Lower lobe of right lung (tissue), 2 donors: Measurements from ENCODE around the gene FAP. TPM values are rescaled to one million over a fixed set of nuclear protein-coding genes. Genes with fewer than 3 reads are reported as not detected.

Experiments
- ATAC-seq, 2 donors: fragments of 200-7000 bp; cut with Tn5 transposase; one replicate each; pipeline ENCODE4 v1.9.1; 2020 to 2022; ENCODE audit warnings: mild to moderate bottlenecking in 2 of 2, moderate library complexity in 2 of 2
- DNase-seq: peaks from one replicate; pipeline ENCODE4 v3.0.0-alpha.2; 2020
- H3K27ac ChIP-seq: fragments of 200-600 bp; one replicate; pipeline ENCODE4 v1.8.0; 2022
- H3K27me3 ChIP-seq: fragments of 200-600 bp; one replicate; pipeline ENCODE4 v1.8.0; 2022; ENCODE audit warnings: low read depth
- H3K36me3 ChIP-seq: fragments of 200-600 bp; one replicate; pipeline ENCODE4 v1.8.0; 2022; ENCODE audit warnings: mild to moderate bottlenecking
- H3K4me1 ChIP-seq: fragments of 200-600 bp; one replicate; pipeline ENCODE4 v1.8.0; 2022
- H3K4me3 ChIP-seq: fragments of 200-600 bp; one replicate; pipeline ENCODE4 v1.8.0; 2022; ENCODE audit warnings: mild to moderate bottlenecking
- H3K9me3 ChIP-seq: fragments of 200-600 bp; one replicate; pipeline ENCODE4 v1.8.0; 2022
- CTCF ChIP-seq: fragments of 200-600 bp; IDR thresholded peaks from one replicate; pipeline ENCODE4 v1.8.0; 2022; ENCODE audit warnings: antibody characterized with exemption, mild to moderate bottlenecking
- intact Hi-C: fragments of 100-400 bp; cut with DNase I; formaldehyde crosslinking; loops from one replicate; pipeline ENCODE4 v1.11.0; 2022
- total RNA-seq: library from RNA; stranded (reverse); fragmentation: NEBNext Ultra II Directional; extraction: Animal tissue kit (Norgen Biotek cat#: 25700); gene quantifications from one replicate; pipeline ENCODE4 v1.2.1, GENCODE V29; 2021
- donor health status: DM: no; HTN: yes; CAD: no; lungs with severe emphysema.

FAP gene
- total RNA-seq, 1 donor from 2014 or later: 3.4 TPM

GRCh38 chr2:162267996-162268395 lies 24.8 kb upstream of the FAP start:
- H3K4me1 ChIP-seq: no peaks in the 10 kb centered on the region
- DNase-seq: no peak
- no peak overlapping the region for H3K27ac ChIP-seq
- no peak for TF ChIP-seq CTCF
- H3K4me3 ChIP-seq: no peak overlapping the region
- H3K27me3 ChIP-seq: no peaks in the 10 kb centered on the region
- H3K9me3 ChIP-seq: no peaks in the 10 kb centered on the region
- ATAC-seq: no peak
- intact Hi-C loops: no loop called here
- H3K36me3 ChIP-seq: peaks cover 54% of the 10 kb centered on the region

- Histone ChIP-seq H3K36me3 (peaks cover 49% of the 10 kb centered on the region), H3K27me3 (no peaks in the 10 kb centered on the region), H3K9me3 (no peaks in the 10 kb centered on the region), H3K4me3 (no peak overlapping the region), H3K4me1 (no peaks in the 10 kb centered on the region), H3K27ac (no peak overlapping the region)
- intact Hi-C loops: no loop called here
- no peak for TF ChIP-seq CTCF
- no peak for ATAC-seq
- no peak for DNase-seq
Measured at GRCh38 chr2:162267496-162267895, 24.3 kb upstream of the FAP start.

- no peak overlapping the region for H3K4me3 ChIP-seq
- intact Hi-C loops: no loop called here
- H3K27ac ChIP-seq: no peak overlapping the region
- H3K27me3 ChIP-seq: no peaks in the 10 kb centered on the region
- ATAC-seq (no peak), DNase-seq (no peak)
- peaks cover 38% of the 10 kb centered on the region for H3K36me3 ChIP-seq
- H3K9me3 ChIP-seq: no peaks in the 10 kb centered on the region
- no peak for TF ChIP-seq CTCF
- peaks cover 9% of the 10 kb centered on the region for H3K4me1 ChIP-seq
Measured at GRCh38 chr2:162266460-162266760, 23.2 kb upstream of the FAP start.

GRCh38 chr2:162265666-162266459 lies 22.6 kb upstream of the FAP start:
- Histone ChIP-seq H3K27ac (no peak overlapping the region), H3K4me1 (peaks cover 13% of the 10 kb centered on the region), H3K27me3 (no peaks in the 10 kb centered on the region), H3K4me3 (no peak overlapping the region), H3K36me3 (peaks cover 32% of the 10 kb centered on the region), H3K9me3 (no peaks in the 10 kb centered on the region)
- intact Hi-C loops: no loop called here
- ATAC-seq: no peak
- no peak for TF ChIP-seq CTCF
- no peak for DNase-seq

- TF ChIP-seq CTCF: no peak
- Histone ChIP-seq H3K27me3 (no peaks in the 10 kb centered on the region), H3K27ac (peak overlapping the region; percentile 77), H3K36me3 (peaks cover 8% of the 10 kb centered on the region), H3K4me3 (no peak overlapping the region), H3K4me1 (peaks cover 29% of the 10 kb centered on the region), H3K9me3 (no peaks in the 10 kb centered on the region)
- ATAC-seq (peak; percentile 90 to 94), DNase-seq (peak; percentile 76)
- intact Hi-C loops: no loop called here
Measured at GRCh38 chr2:162261032-162261945, 18.0 kb upstream of the FAP start.
